Glutamatergic neuron (in vitro differentiated cells): ENCODE data around the gene IYD. TPM values are rescaled to one million over a fixed set of nuclear protein-coding genes. Genes with fewer than 3 reads are reported as not detected.
A peak's percentile ranks its signal among the peaks of the same experiment; 100 is the strongest.

ENCODE experiments used
- DNase-seq: peaks from one replicate; pipeline ENCODE4 v3.0.0; 2022
- H3K27ac Mint-ChIP-seq: one replicate; pipeline ENCODE4 v1.8.0; 2020; ENCODE audit warnings: mild to moderate bottlenecking, mixed read lengths, inconsistent platforms; ENCODE audit not compliant: unreplicated experiment
- H3K27me3 Mint-ChIP-seq: one replicate; pipeline ENCODE4 v1.8.0; 2020; ENCODE audit warnings: mild to moderate bottlenecking, moderate library complexity, mixed read lengths, inconsistent platforms; ENCODE audit not compliant: unreplicated experiment
- H3K36me3 Mint-ChIP-seq: one replicate; pipeline ENCODE4 v1.8.0; 2020; ENCODE audit warnings: mild to moderate bottlenecking, mixed read lengths, inconsistent platforms; ENCODE audit not compliant: unreplicated experiment
- H3K4me1 Mint-ChIP-seq: one replicate; pipeline ENCODE4 v1.8.0; 2020; ENCODE audit warnings: mild to moderate bottlenecking, low read depth, mixed read lengths, inconsistent platforms; ENCODE audit not compliant: unreplicated experiment
- H3K4me3 Mint-ChIP-seq: one replicate; pipeline ENCODE4 v1.8.0; 2020; ENCODE audit warnings: mild to moderate bottlenecking, mixed read lengths, inconsistent platforms; ENCODE audit not compliant: unreplicated experiment
- H3K9me3 Mint-ChIP-seq: one replicate; pipeline ENCODE4 v1.8.0; 2020; ENCODE audit warnings: mild to moderate bottlenecking, moderate library complexity, mixed read lengths, inconsistent platforms; ENCODE audit not compliant: unreplicated experiment
- total RNA-seq: library from RNA; stranded (reverse); fragmentation: NEBNext Ultra II Directional; extraction: Animal tissue kit (Norgen Biotek cat#: 25700); gene quantifications from one replicate; pipeline ENCODE4 v1.2.1, GENCODE V29; 2021; ENCODE audit not compliant: unreplicated experiment
- TF ChIP-seq, protein P1 (sequence below): fragments of 200-600 bp; sonication (generic); IDR thresholded peaks from one replicate; pipeline ENCODE4 v1.5.0; 2021; ENCODE audit not compliant: partially characterized antibody, unreplicated experiment

IYD gene
- total RNA-seq, 1 donor from 2014 or later, result not detected

DNA sequence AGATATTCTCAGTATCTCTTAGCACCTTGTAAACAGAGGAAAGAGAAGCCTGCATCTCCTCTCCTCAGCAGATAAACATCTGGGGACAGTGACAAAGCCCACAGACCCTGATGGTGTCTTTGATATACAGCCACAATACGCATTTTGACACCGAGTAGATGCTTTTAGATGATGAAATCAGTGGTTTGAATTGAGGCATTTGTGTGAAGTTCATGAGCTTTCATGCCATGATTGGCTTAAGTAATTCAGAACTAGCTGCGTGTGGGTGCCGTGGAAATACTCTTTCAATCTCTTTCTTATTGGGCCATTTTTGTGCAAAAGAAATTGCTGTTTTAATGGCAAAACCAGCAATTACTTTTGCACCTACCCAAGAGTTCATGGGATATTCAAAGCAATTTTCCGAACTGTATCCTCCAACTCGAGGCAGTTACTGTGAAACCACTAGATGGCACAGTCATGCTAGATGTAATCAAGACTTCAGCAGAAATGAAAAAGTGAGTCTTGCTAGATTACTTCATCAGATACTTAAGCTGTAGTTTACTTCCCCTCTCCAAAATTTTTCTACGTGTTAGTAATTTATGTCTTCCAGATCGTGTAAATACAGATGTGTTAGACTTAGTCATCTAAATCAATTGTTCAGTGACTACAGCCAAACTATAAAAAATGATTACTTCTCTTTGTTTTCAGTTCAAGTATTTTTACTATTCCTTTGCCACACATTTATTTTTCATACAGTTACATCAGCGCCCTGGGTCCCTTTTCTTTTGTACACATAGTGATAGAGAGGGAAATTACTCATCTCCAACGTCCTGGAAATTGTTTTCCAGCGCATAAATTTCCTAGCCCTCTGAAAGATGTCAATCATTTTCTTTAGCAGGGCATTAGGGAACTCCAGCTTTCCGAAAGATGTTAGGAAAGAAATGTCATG lies 49.4 kb downstream of the IYD start:
- Mint-ChIP-seq H3K4me1 (no peaks in the 10 kb centered on the region), H3K27ac (no peak overlapping the region), H3K9me3 (no peaks in the 10 kb centered on the region), H3K36me3 (no peaks in the 10 kb centered on the region), H3K4me3 (no peak overlapping the region), H3K27me3 (no peaks in the 10 kb centered on the region)
- TF ChIP-seq, protein P1, sequence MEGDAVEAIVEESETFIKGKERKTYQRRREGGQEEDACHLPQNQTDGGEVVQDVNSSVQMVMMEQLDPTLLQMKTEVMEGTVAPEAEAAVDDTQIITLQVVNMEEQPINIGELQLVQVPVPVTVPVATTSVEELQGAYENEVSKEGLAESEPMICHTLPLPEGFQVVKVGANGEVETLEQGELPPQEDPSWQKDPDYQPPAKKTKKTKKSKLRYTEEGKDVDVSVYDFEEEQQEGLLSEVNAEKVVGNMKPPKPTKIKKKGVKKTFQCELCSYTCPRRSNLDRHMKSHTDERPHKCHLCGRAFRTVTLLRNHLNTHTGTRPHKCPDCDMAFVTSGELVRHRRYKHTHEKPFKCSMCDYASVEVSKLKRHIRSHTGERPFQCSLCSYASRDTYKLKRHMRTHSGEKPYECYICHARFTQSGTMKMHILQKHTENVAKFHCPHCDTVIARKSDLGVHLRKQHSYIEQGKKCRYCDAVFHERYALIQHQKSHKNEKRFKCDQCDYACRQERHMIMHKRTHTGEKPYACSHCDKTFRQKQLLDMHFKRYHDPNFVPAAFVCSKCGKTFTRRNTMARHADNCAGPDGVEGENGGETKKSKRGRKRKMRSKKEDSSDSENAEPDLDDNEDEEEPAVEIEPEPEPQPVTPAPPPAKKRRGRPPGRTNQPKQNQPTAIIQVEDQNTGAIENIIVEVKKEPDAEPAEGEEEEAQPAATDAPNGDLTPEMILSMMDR, result peak; percentile 40
- no peak for DNase-seq

DNA sequence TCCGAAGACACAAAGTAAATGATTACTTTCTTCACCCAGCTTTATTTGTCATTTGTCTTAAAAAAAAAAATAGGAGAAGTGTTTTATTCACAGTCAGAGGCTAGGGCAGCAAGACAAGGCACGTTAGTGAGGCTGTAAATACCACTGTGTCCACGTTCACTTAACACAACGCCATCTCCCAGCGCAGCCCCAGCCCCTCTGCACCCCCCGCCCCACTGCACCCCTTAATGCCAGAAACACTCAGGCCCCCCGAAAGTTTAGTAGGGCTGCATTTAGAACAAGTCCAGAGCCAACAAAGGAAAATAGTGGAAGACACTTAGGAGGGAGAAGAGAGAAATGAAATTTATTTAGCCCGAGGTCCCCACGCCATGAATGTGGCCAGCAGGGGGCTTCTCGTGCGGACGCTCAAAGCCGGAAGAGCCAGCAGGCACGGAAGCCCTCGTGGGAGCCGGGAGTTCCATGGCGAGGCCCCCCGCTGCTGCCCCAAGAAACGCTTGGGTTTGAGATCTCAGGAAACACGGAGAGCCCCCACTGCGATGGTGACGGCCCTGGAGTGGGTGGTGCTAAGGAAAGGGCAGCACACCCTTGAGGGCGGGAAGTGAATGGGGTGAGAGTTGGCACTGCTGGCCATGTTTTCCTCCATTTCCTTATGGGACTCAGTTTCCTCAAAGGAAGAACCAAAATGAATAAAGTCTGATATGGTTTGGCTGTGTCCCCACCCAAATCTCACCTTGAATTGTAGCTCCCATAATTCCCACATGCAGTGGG lies 50.2 kb downstream of the IYD start:
- TF ChIP-seq, protein P1, result peak; percentile 69
- peak; percentile 72 for DNase-seq
- peaks cover 3% of the 10 kb centered on the region for H3K9me3 Mint-ChIP-seq
- no peak overlapping the region for H3K4me3 Mint-ChIP-seq
- H3K27ac Mint-ChIP-seq, result no peak overlapping the region
- no peaks in the 10 kb centered on the region for H3K4me1 Mint-ChIP-seq
- H3K36me3 Mint-ChIP-seq, result no peaks in the 10 kb centered on the region
- H3K27me3 Mint-ChIP-seq, result no peaks in the 10 kb centered on the region

DNA sequence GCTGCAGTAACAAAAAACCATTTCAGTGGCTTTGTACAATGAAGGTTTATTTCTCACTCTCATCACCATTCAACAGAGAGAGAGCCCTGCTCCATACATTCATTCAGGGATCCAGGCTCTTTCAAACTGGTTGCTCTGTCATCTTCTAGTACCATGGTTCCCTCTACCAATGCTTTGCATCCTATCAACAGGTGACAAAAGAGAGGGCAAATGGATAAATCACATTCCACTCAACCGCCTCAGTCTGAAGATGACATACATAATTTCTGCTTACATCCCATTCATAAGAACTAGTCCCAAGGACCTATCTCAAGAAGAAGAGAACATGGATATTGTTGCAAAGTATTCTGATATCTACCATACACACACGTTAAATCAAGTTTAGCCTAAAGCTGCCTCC lies 51.6 kb downstream of the IYD start:
- no peaks in the 10 kb centered on the region for H3K36me3 Mint-ChIP-seq
- H3K9me3 Mint-ChIP-seq, result peaks cover 3% of the 10 kb centered on the region
- TF ChIP-seq, protein P1, result no peak

DNA sequence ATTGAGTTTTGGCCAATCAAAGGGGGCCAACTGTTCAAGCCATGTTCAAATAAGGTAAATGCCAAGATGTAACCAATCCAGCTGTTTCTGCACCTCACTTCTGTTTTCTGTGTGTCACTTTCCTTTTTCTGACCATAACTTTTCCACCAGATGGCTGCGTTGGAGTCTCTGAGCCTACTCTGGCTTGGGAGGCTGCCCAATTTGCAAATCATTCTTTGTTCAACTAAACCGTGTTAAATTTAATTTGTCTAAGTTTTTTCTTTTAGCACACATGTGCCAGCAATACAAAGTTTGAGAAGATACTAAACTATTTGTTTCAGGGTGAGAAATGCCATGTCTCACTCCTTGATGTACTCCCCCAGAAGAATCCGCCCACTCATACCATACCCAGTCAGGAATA lies 52.1 kb downstream of the IYD start:
- H3K4me1 Mint-ChIP-seq, result no peaks in the 10 kb centered on the region
- H3K27me3 Mint-ChIP-seq, result no peaks in the 10 kb centered on the region
- no peak overlapping the region for H3K4me3 Mint-ChIP-seq
- no peak overlapping the region for H3K27ac Mint-ChIP-seq
- peaks cover 3% of the 10 kb centered on the region for H3K9me3 Mint-ChIP-seq
- TF ChIP-seq, protein P1, result no peak
- no peak for DNase-seq
- H3K36me3 Mint-ChIP-seq, result no peaks in the 10 kb centered on the region

More for the DNA sequence above, 51.6 kb downstream of the IYD start:
- no peaks in the 10 kb centered on the region for H3K27me3 Mint-ChIP-seq
- no peak for DNase-seq
- no peak overlapping the region for H3K27ac Mint-ChIP-seq
- H3K4me3 Mint-ChIP-seq, result no peak overlapping the region
- no peaks in the 10 kb centered on the region for H3K4me1 Mint-ChIP-seq
